Measurements from ENCODE around the gene IGF1R.

GRCh38 chr15:98698792-98699191, 50.5 kb downstream of the IGF1R start:
- no peak for TF ChIP-seq ESRRA (CRISPR knock-in tag; IDR thresholded peaks at IDR 0.05; ENCODE audit: borderline replicate concordance)
- TF ChIP-seq CTCF (IDR thresholded peaks at IDR 0.05) = no peak
- no peak for TF ChIP-seq RELA (CRISPR knock-in tag; IDR thresholded peaks at IDR 0.05; ENCODE audit: borderline replicate concordance)
- TF ChIP-seq, protein P1, sequence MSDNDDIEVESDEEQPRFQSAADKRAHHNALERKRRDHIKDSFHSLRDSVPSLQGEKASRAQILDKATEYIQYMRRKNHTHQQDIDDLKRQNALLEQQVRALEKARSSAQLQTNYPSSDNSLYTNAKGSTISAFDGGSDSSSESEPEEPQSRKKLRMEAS (CRISPR knock-in tag; IDR thresholded peaks at IDR 0.05) = no peak
- no peak for TF ChIP-seq GABPB1 (CRISPR knock-in tag; IDR thresholded peaks at IDR 0.05)
- TF ChIP-seq FOXP1 (CRISPR knock-in tag; IDR thresholded peaks at IDR 0.05; ENCODE audit: borderline replicate concordance) = no peak
- no peak for TF ChIP-seq ZNF121 (CRISPR knock-in tag; IDR thresholded peaks at IDR 0.05)
- no peak for TF ChIP-seq SP1 (CRISPR knock-in tag; conservative IDR thresholded peaks at IDR 0.05)

Data from WTC11 (cell line).